Measurements from ENCODE around the gene CCNT2.
"Not testable (repeated sequence)": the region's sequence is repeated elsewhere in the genome, so short reads cannot be mapped to it uniquely, and the experiment has no call there.

Gene CCNT2

GRCh38 chr2:134919341-134920210 lies 954 bp downstream of the CCNT2 start:
- DNase-seq, result no peak

GRCh38 chr2:134924912-134925311 lies 6.3 kb downstream of the CCNT2 start:
- no peak for DNase-seq

DNA sequence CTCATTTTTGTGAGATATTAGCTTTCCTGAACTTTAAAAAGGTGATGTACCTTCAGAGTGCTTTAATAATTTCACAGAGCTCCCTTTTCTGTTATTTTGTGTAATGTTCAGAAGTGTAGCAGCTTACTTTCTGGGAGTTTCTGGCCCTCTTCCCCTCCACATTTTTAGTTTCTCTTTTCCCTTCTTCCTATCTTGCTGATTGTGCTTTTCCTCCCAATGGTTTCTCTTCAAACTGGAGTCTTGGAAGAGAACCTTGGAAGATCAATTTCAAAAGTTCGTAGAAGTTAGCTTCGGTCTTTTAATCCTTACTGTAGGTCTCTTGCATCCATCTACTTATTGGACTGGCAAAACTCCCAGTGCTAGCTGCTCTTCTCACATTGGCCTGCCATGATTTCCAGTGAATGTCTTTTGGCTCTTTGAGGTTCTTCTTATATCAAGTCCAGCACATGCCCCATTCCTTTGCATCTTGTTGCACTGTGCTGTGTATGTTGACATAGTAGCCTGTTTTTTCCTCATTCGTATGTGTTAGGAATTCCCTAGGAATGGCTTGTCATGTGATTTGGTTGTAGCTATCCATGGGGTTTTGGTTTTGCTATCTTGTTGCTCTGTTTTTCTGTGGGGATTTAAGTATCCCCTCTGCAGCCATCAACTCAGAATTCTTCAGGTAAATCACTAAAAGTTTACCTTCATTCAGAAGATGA lies 7.8 kb downstream of the CCNT2 start:
- DNase-seq, result no peak

DNA sequence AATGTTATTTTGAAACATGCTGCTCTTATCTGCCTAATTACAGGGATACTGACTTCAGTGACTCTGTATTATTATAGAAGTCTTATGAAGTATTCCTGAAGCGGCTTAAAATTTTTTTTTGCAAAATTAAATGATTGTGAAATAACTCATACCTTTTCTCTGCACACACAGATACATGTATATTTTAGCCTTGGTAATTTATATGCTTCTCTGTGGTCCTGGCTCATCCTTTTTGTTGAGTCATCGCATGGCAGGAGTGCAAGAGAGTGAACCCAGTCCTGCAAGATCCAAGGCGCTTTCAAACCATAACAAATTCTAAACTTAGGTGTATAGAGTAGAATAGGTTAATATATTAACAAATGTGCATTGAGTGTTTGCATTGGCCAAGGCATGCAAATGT lies 8.6 kb downstream of the CCNT2 start:
- DNase-seq, result no peak

DNA sequence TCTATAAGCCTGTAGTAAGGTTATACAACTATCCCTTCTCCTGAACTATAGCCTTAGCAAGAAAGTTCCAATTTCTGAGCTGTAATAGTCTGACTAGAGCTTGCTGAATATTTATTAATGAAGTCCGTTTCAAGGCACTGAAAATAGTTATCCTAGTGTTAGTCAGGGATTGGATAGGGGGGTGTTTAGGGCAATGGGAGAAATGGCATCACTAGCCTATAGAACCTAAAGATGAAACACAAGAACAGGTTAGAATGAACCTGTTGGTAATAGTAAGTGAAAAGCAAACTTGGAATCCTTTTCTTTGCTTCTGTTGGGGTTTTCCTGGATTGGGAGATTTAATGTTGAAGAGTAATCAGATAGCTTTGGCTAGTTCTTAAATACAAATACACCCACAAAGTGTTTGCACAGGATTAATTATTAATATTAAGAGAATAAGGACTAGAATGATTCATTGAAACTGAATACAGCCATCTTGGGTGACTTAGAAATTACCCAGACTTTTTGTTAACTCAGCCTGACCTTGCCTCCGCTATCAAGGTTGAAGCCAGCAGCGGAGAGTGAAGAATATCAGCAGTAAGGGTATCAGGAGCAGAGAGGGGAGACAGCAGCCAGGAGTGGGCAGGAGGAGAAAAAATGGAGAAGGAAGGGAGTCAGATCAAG lies 14.4 kb downstream of the CCNT2 start:
- DNase-seq, result no peak

- DNase-seq, result no peak
These were observed 15.1 kb downstream of the CCNT2 start for GRCh38 chr2:134933732-134934131.

- no peak for DNase-seq
These were observed 15.5 kb downstream of the CCNT2 start for GRCh38 chr2:134934150-134934549.

DNA sequence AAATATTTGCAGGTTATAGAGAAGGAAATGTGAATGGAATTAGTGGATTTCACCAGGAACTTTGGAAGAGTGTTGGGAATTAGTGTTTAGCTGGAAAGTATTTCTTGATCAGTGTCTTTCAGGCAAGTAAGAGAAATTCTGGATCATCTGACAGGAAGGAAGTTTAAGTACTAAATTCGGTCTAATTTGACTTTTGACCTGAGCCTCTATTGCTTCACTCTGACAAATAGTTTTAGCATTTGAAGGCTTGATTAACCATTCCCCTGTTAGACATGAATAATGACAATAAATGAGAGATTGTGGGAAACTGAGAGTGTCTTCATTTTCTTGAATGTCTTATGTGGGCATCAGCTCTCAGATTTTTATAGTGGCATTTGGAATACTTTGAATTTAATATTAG lies 16.0 kb downstream of the CCNT2 start:
- DNase-seq, result no peak

GRCh38 chr2:134936691-134937090 lies 18.1 kb downstream of the CCNT2 start:
- DNase-seq, result no peak

DNA sequence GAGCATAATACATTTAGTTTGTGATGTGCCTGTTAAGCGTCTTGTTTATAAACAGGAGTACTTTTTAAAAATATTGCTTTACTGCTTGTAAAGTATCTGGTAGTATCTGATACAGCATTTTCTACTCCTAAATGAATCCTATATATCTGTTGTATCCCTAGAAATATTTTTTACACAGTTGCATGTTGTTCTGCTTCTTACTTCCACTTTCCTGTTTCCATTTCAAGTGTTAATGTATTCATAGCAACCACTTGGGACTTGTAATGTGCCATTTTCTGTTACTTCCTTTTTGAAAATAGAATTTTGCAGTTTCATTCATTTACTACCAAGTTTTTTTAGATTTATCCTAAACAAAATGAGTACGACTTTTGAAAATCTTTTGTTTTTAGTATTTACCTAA lies 24.9 kb downstream of the CCNT2 start:
- no peak for DNase-seq

DNA sequence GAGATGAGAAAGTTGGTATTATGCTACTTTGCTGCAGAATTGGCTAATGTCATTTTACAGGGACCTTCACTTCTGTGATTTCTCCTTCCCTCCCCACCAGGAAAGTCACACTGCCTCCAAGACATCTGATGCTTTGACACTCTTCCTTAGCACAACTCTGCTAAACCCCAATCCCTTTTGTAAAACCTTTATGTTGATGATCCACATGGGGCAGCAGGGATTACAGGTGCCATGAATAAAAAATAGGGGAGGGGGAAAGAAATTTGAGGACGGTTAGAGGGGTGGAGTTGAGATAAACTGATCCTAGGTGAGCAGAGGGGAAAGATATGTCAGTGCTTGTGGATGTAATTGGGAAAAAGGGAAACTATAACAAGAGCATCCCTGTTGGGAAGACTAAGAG lies 26.4 kb downstream of the CCNT2 start:
- DNase-seq, result no peak

GRCh38 chr2:134946073-134946472 lies 27.5 kb downstream of the CCNT2 start:
- DNase-seq, result no peak

DNA sequence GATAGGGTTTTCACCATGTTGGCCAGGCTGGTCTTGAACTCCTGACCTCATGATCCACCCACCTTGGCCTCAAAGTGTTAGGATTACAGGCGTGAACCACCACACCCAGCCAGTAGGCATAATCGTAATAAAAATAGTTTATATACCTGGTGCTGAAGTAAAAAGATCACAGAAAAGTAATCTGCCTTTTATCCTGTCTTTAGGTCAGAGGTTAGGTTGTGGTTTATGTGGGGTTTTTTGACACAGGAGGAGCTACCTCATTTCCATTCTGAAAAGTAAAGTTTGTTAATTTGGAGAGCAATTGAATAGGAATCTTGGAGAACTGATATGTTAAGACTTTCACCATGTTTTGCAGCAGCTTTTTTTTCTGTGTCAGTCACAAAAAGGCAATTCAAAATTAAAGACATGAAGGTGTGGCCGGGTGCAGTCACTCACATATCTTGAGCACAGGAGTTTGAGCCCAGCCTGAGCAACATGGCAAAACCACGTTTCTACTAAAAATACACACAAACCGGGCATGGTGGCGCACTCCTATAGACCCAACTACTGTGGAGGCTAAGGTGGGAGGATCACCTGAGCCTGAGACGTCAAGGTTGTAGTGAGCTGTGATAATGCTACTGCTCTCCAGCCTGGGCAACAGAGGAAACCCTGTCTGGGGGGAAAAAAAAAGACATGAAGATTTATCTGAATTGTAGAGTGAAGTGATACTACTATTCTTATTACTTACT lies 31.5 kb downstream of the CCNT2 start:
- DNase-seq, result no peak

DNA sequence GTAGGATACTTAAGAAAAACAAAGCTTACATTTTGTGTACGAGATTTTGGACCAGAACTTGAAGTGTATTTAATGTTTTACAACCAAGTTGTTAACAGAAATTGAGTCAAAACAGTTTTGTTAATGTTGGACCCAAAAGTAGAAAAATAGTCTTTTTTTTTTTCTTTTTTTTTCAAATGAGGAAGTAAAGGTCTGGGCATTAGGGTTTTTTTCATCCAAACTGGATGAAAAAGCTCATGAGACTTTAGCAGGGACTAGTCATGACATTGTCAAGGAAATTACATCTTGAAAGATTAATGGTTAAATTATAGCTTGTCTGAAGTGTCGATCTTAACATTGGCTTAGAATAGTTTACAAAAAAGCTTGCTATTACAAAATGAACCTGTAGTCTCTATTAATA lies 32.3 kb downstream of the CCNT2 start:
- DNase-seq, result no peak

DNA sequence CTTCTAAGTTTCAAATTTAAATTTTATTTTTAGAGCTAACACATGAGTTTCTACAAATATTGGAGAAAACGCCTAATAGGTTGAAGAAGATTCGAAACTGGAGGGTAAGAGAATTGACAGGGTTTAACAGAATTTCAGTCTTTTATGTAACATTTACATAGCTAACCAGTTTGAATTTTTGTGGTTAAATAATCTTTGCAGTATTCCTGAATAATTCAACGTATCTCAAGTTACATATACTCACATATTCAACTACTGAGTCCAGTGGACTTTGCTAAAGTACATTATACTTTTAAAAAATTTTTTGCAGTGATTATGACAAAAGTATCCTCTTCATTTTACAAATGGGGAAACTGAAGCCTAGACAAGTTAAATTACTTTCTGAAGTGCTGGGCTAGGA lies 34.0 kb downstream of the CCNT2 start:
- DNase-seq, result no peak

- DNase-seq, result no peak
These were observed 35.4 kb downstream of the CCNT2 start for GRCh38 chr2:134954065-134954464.

GRCh38 chr2:134955744-134956143 lies 37.1 kb downstream of the CCNT2 start:
- no peak for DNase-seq

DNA sequence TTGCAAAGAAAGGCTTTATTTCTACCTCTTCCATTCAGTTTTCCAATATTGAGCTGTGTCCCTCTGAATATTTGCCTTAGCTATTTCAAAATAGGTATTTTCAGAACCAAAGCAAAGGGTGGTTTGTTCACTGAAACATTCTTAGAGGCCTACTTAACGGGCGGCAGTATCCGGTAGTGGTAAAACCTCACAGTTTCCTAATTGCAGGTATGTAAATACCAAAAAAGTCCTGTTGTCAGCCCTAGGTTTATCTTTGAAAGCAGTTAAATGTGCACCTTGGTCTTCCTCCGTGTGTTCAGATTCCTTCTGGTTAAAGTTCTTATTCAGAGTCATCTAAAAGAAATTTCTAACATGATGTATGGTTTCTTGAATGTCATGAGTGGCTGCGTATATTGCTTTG lies 38.9 kb downstream of the CCNT2 start:
- no peak for DNase-seq

GRCh38 chr2:134967166-134967565 lies 48.5 kb downstream of the CCNT2 start:
- DNase-seq, result not testable (repeated sequence)

DNA sequence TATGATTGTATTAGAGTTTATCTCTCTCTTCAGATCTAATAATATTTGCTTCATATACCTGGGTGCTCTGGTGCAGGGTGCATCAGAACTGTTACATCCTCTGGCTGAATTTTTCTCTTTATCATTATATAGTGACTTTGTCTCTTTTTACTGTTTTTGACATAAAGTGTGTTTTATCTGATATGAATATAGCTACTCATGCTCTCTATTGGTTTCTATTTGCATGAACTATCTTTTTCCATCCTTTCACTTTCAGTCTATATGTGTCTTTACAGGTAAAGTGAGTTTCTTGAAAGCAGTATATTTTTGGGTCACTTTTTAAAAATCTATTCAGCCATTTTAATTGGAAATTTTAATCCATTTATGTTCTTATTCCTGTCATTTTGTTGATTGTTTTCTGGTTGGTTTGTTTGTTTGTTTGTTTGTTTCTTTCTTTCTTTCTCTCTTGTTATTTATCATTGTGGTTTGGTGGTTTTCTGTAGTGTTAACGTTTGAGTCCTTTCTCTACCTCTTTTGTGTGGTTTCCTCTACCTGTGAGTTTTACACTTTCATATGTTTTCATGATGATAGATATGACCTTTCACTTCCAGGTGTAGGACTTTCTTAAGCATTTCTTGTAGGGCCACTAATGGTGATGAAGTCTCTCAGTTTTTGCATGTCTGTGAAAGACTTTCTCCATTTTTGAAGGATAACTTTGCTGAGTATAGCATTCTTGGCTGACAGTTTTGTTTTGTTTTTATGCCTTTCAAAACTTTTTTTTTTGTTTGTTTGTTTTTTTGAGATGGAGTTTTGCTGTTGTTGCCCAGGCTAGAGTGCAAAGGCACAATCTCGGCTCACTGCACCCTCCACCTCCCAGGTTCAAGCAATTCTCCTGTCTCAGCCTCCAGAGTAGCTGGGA lies 54.9 kb downstream of the CCNT2 start:
- DNase-seq, result no peak

DNA sequence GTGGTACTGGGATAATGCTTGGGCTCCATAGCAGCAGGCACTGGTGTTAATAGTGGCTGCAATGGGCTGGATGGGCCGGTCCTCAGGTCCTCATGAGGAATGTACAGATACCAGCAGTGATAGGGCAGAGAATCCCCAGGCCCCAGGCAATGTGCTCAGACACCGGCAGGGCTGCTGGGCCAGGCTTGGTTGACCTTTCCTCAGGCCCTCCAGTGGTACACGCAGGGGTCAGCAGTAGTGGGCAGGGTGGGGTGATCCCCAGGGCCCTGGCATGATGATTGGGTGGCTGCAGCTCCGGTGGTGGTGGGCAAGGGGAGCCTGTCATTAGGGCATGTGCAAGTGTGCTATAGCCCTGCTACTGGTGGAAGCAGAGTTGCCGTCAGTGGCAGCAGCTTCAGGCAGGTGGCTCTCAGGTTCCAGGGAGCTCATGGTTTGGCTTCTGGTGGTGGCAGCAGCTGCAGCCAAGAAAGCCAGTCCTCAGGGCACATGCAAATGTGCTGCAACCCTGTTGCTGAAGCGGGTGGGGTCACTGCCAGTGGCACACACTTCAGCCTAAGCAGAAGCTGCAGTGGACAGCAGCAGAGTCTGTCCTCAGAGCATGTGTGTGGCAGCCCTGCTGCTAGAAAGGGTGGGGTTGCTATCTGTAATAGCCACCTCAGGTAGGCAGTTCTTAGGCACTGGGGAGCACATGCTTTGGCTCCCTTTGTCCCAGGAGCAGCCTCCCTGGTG lies 56.8 kb downstream of the CCNT2 start:
- DNase-seq, result no peak

All from cerebellar nuclear complex (tissue), 1 donor.